ENCODE measurements around the gene OR1N1.

DNA sequence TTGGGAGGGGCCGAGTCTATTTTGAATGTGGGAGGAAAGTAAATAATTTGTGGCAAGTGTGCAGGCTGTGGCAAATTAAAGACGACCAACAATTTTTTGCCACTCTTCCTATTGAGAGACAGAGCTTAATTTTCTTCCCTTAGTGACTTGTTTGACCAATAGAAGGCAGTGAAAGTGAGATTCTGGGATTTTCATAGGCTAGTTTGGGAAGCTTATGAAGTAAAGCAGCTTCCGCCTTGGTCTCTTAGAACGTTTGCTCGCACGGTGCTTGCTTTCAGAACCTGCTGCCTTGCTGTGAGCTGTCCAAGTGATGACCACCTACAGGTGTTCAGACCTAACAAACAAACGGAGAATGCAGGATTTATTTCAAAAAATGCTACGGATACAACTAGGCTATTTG, 19.1 kb upstream of the OR1N1 start:
- TF ChIP-seq, protein P1, sequence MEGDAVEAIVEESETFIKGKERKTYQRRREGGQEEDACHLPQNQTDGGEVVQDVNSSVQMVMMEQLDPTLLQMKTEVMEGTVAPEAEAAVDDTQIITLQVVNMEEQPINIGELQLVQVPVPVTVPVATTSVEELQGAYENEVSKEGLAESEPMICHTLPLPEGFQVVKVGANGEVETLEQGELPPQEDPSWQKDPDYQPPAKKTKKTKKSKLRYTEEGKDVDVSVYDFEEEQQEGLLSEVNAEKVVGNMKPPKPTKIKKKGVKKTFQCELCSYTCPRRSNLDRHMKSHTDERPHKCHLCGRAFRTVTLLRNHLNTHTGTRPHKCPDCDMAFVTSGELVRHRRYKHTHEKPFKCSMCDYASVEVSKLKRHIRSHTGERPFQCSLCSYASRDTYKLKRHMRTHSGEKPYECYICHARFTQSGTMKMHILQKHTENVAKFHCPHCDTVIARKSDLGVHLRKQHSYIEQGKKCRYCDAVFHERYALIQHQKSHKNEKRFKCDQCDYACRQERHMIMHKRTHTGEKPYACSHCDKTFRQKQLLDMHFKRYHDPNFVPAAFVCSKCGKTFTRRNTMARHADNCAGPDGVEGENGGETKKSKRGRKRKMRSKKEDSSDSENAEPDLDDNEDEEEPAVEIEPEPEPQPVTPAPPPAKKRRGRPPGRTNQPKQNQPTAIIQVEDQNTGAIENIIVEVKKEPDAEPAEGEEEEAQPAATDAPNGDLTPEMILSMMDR (IDR thresholded peaks at IDR 0.05; ENCODE audit: low read length) = no peak
- no peak for TF ChIP-seq EZH2 (IDR thresholded peaks at IDR 0.05; ENCODE audit: borderline replicate concordance, low read length)
